ENCODE results near the gene TGM2.

GRCh38 chr20:38141204-38141888 is 23.7 kb downstream of the TGM2 start:
- TF ChIP-seq CTCF (IDR thresholded peaks at IDR 0.05) (no peak), POLR2A (IDR thresholded peaks at IDR 0.05) (no peak)
